ENCODE measurements around the gene CCND1. TPM values are rescaled to one million over a fixed set of nuclear protein-coding genes. Genes with fewer than 3 reads are reported as not detected.
A peak's percentile ranks its signal among the peaks of the same experiment; 100 is the strongest.

CCND1 gene
- total RNA-seq, 1 donor from 2014 or later: 44.9 TPM

DNA sequence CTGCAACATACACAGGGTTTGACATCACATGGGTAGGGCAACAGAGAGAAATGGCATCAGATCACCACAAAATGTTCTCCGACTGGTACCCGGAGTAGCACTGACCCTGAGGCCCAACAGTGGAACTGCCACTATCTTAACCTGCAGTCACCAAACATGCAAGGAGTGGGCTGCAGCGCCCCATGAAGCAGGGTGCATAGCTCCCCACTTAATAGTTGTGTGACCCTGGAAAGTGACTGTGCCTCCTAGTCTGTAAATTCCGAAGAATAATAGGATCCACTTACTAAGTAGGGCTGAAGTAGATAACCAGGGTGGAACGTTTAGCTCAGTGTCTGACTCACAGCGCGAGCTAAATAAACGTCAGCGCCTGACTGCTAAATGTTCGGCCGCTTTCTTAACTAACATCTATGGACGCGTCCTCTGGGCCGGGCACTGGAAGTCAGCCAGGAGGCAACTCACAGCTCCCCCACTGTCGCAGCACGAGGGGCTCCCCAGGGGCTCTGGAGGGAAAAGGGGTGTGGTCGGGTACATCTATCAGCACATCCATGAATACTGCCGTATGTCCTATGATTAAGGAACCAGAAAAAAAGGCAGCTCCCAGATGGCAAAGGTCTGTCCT is 33.4 kb downstream of the CCND1 start:
- H3K4me1 ChIP-seq (ENCODE audit: control insufficient read depth in 3 of 3, insufficient read depth in 3 of 3, low read length in 3 of 3): peaks cover 24 to 40% (median 24%) of the 10 kb centered on the region in 3 donors
- peak overlapping the region; percentile 97 to 98 (median 98) for H3K9ac ChIP-seq (ENCODE audit: low read depth in 1 of 3, low read length in 3 of 3)
- H3K27me3 ChIP-seq (ENCODE audit: control insufficient read depth in 3 of 3, insufficient read depth in 3 of 3, low read length in 3 of 3): no peaks in the 10 kb centered on the region
- peaks cover 10 to 14% (median 12%) of the 10 kb centered on the region in 3 donors for H3K36me3 ChIP-seq (ENCODE audit: control insufficient read depth in 3 of 3, insufficient read depth in 3 of 3, low read length in 3 of 3)
- H3K27ac ChIP-seq (ENCODE audit: low read depth, low read length): peak overlapping the region; percentile 79
- no peaks in the 10 kb centered on the region for H3K9me3 ChIP-seq (ENCODE audit: control insufficient read depth in 3 of 3, low read length in 3 of 3)
- peak overlapping the region; percentile 96 to 100 (median 98) for H3K4me3 ChIP-seq (ENCODE audit: low read length in 3 of 3)

DNA sequence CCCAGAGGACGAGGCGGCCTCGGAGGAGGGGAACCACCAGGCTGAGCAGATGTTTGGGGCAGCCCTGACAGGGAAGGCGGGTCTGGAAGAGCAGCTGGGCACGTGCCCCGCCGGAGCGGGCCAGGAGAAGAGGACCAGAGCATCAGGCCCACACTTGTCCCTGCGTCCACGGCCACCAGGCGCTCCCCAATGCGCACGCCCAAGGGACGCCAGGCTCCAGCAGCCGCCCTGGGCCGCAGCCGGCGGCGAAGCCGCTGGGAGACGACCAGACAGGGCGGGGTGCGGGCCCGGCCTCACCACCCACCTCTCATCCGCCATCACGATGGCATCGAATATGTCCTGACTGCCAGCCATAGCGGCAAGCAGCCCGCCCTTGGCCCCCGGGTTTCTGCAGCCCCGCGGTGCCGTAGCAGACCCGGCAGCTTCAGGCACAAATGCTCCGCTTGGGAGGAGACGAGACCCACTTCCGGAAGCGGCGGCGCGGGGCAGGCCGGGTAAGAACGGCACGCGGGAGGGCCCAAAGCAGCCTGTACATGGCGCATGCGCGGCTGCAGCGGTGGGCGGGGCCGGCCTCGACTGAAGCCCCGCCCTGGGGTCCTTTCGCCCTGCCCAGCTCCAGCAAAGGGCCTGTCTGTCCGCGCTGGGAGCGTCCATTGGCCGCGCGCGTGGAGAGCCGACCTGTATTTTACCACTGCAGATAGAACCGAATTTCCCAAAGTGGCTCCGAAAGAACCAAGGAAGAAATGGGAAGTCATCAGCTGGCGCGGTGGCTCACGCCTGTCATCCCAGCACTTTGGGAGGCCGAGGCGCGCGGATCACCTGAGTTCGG is 34.1 kb downstream of the CCND1 start, which contains the start of gene LTO1:
Gene LTO1, minus strand, starts transcription at position 468 of the 829 bp plus-strand sequence. Its CDS starts 114 bp downstream, at position 354.
- Histone ChIP-seq H3K9me3 (ENCODE audit: control insufficient read depth in 3 of 3, low read length in 3 of 3) (no peaks in the 10 kb centered on the region), H3K27me3 (ENCODE audit: control insufficient read depth in 3 of 3, insufficient read depth in 3 of 3, low read length in 3 of 3) (no peaks in the 10 kb centered on the region), H3K9ac (ENCODE audit: low read depth in 1 of 3, low read length in 3 of 3) (peak within 1 kb of the TSS; percentile 97 to 98 (median 98)), H3K4me1 (ENCODE audit: control insufficient read depth in 3 of 3, insufficient read depth in 3 of 3, low read length in 3 of 3) (peaks cover 22 to 38% (median 22%) of the 10 kb centered on the region in 3 donors), H3K36me3 (ENCODE audit: control insufficient read depth in 3 of 3, insufficient read depth in 3 of 3, low read length in 3 of 3) (peaks cover 9 to 12% (median 10%) of the 10 kb centered on the region in 3 donors), H3K27ac (ENCODE audit: low read depth, low read length) (peak within 1 kb of the TSS; percentile 79), H3K4me3 (ENCODE audit: low read length in 3 of 3) (peak within 1 kb of the TSS; percentile 96 to 100 (median 98))

DNA sequence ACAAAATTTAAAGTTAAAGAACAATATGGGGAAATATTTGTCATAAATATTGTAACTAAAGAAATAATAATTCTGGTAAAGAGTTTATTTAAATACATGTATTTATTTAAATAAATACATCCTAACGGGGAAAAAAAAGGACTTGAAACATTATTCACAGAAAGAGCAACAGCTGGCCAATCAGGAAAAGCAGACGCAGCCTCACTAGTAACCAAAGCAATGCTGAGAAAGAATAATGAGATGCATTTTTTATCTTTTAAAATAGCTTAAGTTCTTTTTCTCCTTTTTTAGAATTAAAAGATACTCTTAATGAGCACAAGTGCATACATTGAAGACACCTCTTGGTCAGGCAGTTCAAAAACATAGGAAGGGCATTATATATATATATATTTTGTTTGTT is 36.8 kb downstream of the CCND1 start:
- H3K27me3 ChIP-seq (ENCODE audit: control insufficient read depth in 3 of 3, insufficient read depth in 3 of 3, low read length in 3 of 3): no peaks in the 10 kb centered on the region
- H3K27ac ChIP-seq (ENCODE audit: low read depth, low read length): no peak overlapping the region
- no peaks in the 10 kb centered on the region for H3K36me3 ChIP-seq (ENCODE audit: control insufficient read depth in 3 of 3, insufficient read depth in 3 of 3, low read length in 3 of 3)
- no peaks in the 10 kb centered on the region for H3K9me3 ChIP-seq (ENCODE audit: control insufficient read depth in 3 of 3, low read length in 3 of 3)
- no peak overlapping the region for H3K9ac ChIP-seq (ENCODE audit: low read depth in 1 of 3, low read length in 3 of 3)
- H3K4me3 ChIP-seq (ENCODE audit: low read length in 3 of 3): no peak overlapping the region
- peaks cover 15 to 26% (median 17%) of the 10 kb centered on the region in 3 donors for H3K4me1 ChIP-seq (ENCODE audit: control insufficient read depth in 3 of 3, insufficient read depth in 3 of 3, low read length in 3 of 3)

DNA sequence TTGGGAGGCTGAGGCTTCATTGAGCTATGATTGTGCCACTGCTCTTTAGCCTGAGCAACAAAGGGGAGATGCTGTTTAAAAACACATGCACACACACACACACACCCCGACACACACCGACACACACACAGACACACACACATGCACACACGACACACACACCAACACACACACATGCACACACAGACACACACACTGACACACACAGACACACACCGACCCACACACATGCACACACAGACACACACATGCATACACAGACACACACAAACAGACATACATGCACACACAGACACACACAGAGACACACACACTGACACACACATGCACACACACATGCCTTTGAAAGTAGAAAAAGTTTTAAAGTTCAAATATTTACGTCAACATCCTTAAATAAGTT is 39.7 kb downstream of the CCND1 start:
- Histone ChIP-seq H3K4me3 (ENCODE audit: low read length in 3 of 3) (no peak overlapping the region), H3K4me1 (ENCODE audit: control insufficient read depth in 3 of 3, insufficient read depth in 3 of 3, low read length in 3 of 3) (peaks cover 0 to 3% (median 2%) of the 10 kb centered on the region in 3 donors), H3K9ac (ENCODE audit: low read depth in 1 of 3, low read length in 3 of 3) (no peak overlapping the region)

DNA sequence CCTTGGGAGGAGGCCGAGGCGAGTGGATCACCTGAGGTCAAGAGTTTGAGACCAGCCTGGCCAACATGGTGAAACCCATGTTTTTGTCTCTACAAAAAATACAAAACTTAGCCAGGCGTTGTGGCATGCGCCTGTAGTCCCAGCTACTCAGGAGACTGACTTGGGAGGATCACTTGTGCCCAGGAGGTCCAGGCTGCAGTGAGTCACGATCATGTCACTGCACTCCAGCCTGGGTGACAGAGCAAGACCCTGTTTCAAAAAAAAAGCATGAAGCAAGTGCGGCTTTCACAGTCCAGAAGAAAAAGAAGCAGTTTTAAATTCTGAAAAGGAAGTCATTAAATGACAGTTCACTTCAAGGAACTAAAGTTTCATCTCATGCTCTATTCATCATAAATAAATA is 41.3 kb downstream of the CCND1 start:
- H3K9ac ChIP-seq (ENCODE audit: low read depth in 1 of 3, low read length in 3 of 3): no peak overlapping the region
- H3K4me3 ChIP-seq (ENCODE audit: low read length in 3 of 3): no peak overlapping the region

More for the DNA sequence above, 39.7 kb downstream of the CCND1 start:
- H3K27ac ChIP-seq (ENCODE audit: low read depth, low read length): no peak overlapping the region
- no peaks in the 10 kb centered on the region for H3K36me3 ChIP-seq (ENCODE audit: control insufficient read depth in 3 of 3, insufficient read depth in 3 of 3, low read length in 3 of 3)
- H3K9me3 ChIP-seq (ENCODE audit: control insufficient read depth in 3 of 3, low read length in 3 of 3): no peaks in the 10 kb centered on the region
- H3K27me3 ChIP-seq (ENCODE audit: control insufficient read depth in 3 of 3, insufficient read depth in 3 of 3, low read length in 3 of 3): peaks cover 0 to 2% (median 0%) of the 10 kb centered on the region in 3 donors

DNA sequence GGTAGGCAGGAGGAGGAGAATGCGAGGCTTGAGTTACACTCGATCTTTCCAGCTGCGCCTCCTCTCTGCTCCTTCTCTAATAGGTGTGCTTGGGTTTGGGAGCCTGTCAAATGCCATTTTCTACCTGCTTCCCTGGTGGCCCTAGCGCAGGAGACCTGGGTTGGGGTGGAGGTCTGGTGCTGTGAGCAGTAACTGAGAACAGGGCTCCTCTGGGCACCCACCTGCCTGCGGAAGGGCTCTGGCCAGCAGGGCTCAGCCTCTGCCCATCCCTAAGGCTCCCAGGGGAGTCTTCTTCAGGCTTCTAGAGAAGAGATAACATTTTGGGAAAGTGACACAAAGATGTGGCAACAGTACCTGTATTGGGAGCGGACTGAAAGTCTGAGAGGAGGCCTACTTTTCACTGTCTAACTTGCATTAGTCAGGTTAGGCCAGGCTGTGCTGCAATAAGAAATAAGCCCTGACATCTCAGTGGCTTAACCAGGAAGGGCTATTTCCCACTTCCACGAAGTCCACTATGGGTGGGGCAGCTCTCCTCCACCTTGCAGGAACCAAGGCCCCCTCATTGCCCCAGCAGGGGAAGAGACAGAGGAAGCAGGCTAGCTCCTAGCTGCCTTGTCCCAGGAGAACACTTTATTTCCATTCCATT is 41.8 kb downstream of the CCND1 start:
- H3K27ac ChIP-seq (ENCODE audit: low read depth, low read length): no peak overlapping the region
- no peak overlapping the region for H3K9ac ChIP-seq (ENCODE audit: low read depth in 1 of 3, low read length in 3 of 3)
- H3K9me3 ChIP-seq (ENCODE audit: control insufficient read depth in 3 of 3, low read length in 3 of 3): no peaks in the 10 kb centered on the region
- H3K4me3 ChIP-seq (ENCODE audit: low read length in 3 of 3): no peak overlapping the region
- H3K4me1 ChIP-seq (ENCODE audit: control insufficient read depth in 3 of 3, insufficient read depth in 3 of 3, low read length in 3 of 3): peaks cover 0 to 4% (median 0%) of the 10 kb centered on the region in 3 donors
- H3K36me3 ChIP-seq (ENCODE audit: control insufficient read depth in 3 of 3, insufficient read depth in 3 of 3, low read length in 3 of 3): no peaks in the 10 kb centered on the region
- H3K27me3 ChIP-seq (ENCODE audit: control insufficient read depth in 3 of 3, insufficient read depth in 3 of 3, low read length in 3 of 3): peaks cover 0 to 8% (median 0%) of the 10 kb centered on the region in 3 donors

More for the DNA sequence above, 41.3 kb downstream of the CCND1 start:
- H3K27me3 ChIP-seq (ENCODE audit: control insufficient read depth in 3 of 3, insufficient read depth in 3 of 3, low read length in 3 of 3): peaks cover 0 to 8% (median 0%) of the 10 kb centered on the region in 3 donors
- H3K27ac ChIP-seq (ENCODE audit: low read depth, low read length): no peak overlapping the region
- H3K9me3 ChIP-seq (ENCODE audit: control insufficient read depth in 3 of 3, low read length in 3 of 3): no peaks in the 10 kb centered on the region
- peaks cover 0 to 4% (median 0%) of the 10 kb centered on the region in 3 donors for H3K4me1 ChIP-seq (ENCODE audit: control insufficient read depth in 3 of 3, insufficient read depth in 3 of 3, low read length in 3 of 3)
- no peaks in the 10 kb centered on the region for H3K36me3 ChIP-seq (ENCODE audit: control insufficient read depth in 3 of 3, insufficient read depth in 3 of 3, low read length in 3 of 3)

DNA sequence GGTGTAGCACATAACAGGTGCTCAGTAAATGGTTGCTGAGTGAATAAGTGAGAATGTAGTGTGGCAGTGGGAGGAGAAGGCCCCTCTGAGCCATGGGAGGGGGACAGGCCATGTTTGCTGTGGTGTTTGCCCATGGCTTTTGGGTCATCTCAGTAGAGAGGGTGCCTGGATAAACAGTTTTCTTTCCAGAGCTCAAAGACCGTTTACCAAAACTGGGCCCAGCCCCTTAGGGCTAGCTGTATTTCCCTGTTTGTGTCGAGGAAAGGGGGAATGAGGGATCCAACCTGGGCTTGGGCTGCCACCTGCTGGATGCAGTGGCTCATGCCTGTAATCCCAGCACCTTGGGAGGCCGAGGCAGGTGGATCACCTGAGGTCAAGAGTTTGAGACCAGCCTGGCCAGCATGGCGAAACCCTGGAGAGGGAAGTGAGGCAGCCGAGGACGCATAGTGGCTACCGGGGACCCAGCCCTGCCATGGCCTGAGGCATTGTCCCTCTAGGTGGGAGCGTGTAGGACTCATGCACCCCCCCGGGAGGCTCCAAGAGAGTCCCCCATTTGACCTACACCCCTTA is 42.9 kb downstream of the CCND1 start:
- peaks cover 0 to 4% (median 0%) of the 10 kb centered on the region in 3 donors for H3K4me1 ChIP-seq (ENCODE audit: control insufficient read depth in 3 of 3, insufficient read depth in 3 of 3, low read length in 3 of 3)
- no peak overlapping the region for H3K27ac ChIP-seq (ENCODE audit: low read depth, low read length)
- no peaks in the 10 kb centered on the region for H3K9me3 ChIP-seq (ENCODE audit: control insufficient read depth in 3 of 3, low read length in 3 of 3)
- peaks cover 0 to 8% (median 0%) of the 10 kb centered on the region in 3 donors for H3K27me3 ChIP-seq (ENCODE audit: control insufficient read depth in 3 of 3, insufficient read depth in 3 of 3, low read length in 3 of 3)
- H3K4me3 ChIP-seq (ENCODE audit: low read length in 3 of 3): no peak overlapping the region
- no peak overlapping the region for H3K9ac ChIP-seq (ENCODE audit: low read depth in 1 of 3, low read length in 3 of 3)
- no peaks in the 10 kb centered on the region for H3K36me3 ChIP-seq (ENCODE audit: control insufficient read depth in 3 of 3, insufficient read depth in 3 of 3, low read length in 3 of 3)

DNA sequence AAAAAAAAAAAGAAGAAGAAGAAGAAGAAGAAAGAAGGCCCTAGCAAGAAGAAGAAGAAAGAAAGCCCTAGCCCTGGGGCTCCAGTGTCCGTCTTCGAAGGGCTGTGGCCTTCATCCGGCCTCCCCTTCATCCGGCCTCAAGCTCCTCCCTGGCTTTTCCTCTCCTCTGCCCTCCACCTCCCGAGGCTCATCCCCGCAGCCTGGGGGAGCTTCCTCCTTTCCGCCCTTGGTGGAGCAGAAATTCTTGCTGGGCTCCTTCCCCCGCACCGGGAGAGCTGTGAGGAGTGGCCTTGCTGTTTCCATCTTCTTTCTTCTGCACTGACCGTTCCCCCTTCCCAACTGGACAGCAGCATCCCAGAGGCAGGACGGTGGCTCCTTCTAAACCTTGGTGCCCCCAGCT is 43.7 kb downstream of the CCND1 start:
- peaks cover 0 to 4% (median 0%) of the 10 kb centered on the region in 3 donors for H3K4me1 ChIP-seq (ENCODE audit: control insufficient read depth in 3 of 3, insufficient read depth in 3 of 3, low read length in 3 of 3)
- peaks cover 0 to 8% (median 0%) of the 10 kb centered on the region in 3 donors for H3K27me3 ChIP-seq (ENCODE audit: control insufficient read depth in 3 of 3, insufficient read depth in 3 of 3, low read length in 3 of 3)

DNA sequence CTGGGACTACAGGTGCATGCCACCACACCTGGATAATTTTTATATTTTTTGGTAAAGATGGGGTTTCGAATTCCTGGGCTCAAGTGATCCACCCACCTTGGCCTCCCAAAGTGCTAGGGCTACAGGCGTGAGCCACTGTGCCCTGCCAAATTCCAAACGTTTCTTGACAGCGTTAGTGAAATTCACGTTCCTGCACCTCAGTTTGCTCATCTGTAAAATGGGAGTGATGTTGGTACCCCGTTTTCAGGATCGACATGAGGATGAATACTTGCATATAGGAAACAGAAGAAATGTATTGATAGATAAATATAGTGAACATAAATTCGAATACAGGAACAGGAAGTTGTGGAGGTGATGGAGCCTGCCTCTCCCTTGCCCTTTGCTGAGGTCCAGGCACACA is 44.4 kb downstream of the CCND1 start:
- no peaks in the 10 kb centered on the region for H3K36me3 ChIP-seq (ENCODE audit: control insufficient read depth in 3 of 3, insufficient read depth in 3 of 3, low read length in 3 of 3)
- H3K27me3 ChIP-seq (ENCODE audit: control insufficient read depth in 3 of 3, insufficient read depth in 3 of 3, low read length in 3 of 3): peaks cover 0 to 8% (median 0%) of the 10 kb centered on the region in 3 donors
- H3K27ac ChIP-seq (ENCODE audit: low read depth, low read length): no peak overlapping the region
- no peak overlapping the region for H3K4me3 ChIP-seq (ENCODE audit: low read length in 3 of 3)
- no peaks in the 10 kb centered on the region for H3K9me3 ChIP-seq (ENCODE audit: control insufficient read depth in 3 of 3, low read length in 3 of 3)
- no peak overlapping the region for H3K9ac ChIP-seq (ENCODE audit: low read depth in 1 of 3, low read length in 3 of 3)
- H3K4me1 ChIP-seq (ENCODE audit: control insufficient read depth in 3 of 3, insufficient read depth in 3 of 3, low read length in 3 of 3): peaks cover 0 to 4% (median 0%) of the 10 kb centered on the region in 3 donors

More for the DNA sequence above, 43.7 kb downstream of the CCND1 start:
- Histone ChIP-seq H3K9me3 (ENCODE audit: control insufficient read depth in 3 of 3, low read length in 3 of 3) (no peaks in the 10 kb centered on the region), H3K9ac (ENCODE audit: low read depth in 1 of 3, low read length in 3 of 3) (no peak overlapping the region), H3K27ac (ENCODE audit: low read depth, low read length) (no peak overlapping the region), H3K4me3 (ENCODE audit: low read length in 3 of 3) (no peak overlapping the region), H3K36me3 (ENCODE audit: control insufficient read depth in 3 of 3, insufficient read depth in 3 of 3, low read length in 3 of 3) (no peaks in the 10 kb centered on the region)

Measured in skeletal muscle tissue (tissue), 4 donors.